ENCODE measurements around the gene GBX2.

- TF ChIP-seq CTCF (IDR thresholded peaks at IDR 0.05) (no peak), POLR2A (IDR thresholded peaks at IDR 0.05) (no peak), EP300 (IDR thresholded peaks at IDR 0.05) (no peak)
These were observed 39.9 kb downstream of the GBX2 start for GRCh38 chr2:236128321-236128720.

Data from gastroesophageal sphincter (tissue), 3 donors.